HCT116 (cell line): ENCODE data around the gene DDR2. TPM values are rescaled to one million over a fixed set of nuclear protein-coding genes. Genes with fewer than 3 reads are reported as not detected.

ENCODE experiments used
- ATAC-seq: fragments of 200-7000 bp; cut with Tn5 transposase; 2 replicates; pipeline ENCODE4 v1.9.1; 2020; ENCODE audit warnings: mild to moderate bottlenecking, moderate library complexity
- BruUV-seq: library from RNA; stranded (reverse); fragments of 400-500 nt; replicated peaks from 2 replicates; lab custom pipeline; 2021; lab: Mats Ljungman, UMichigan
- CTCF ChIA-PET: fragments of 300-600 bp; sonication (Branson Sonifier 250); formaldehyde crosslinking; loops from one replicate; lab custom pipeline; 2021; ENCODE audit warnings: antibody characterized with exemption; lab: Charles Lee
- POLR2A ChIA-PET: fragments of 300-600, 350-600 bp; sonication (Branson Sonifier 250); formaldehyde crosslinking; loops from one replicate; lab custom pipeline; 2021; ENCODE audit warnings: antibody characterized with exemption; lab: Charles Lee
- RAD21 ChIA-PET, 2 experiments: fragments of 300-600 bp; sonication (Branson Sonifier 250); formaldehyde crosslinking; loops; one replicate each; lab custom pipeline; 2023; ENCODE audit warnings: low total read pairs in 2 of 2; ENCODE audit not compliant: uncharacterized antibody in 2 of 2, unreplicated experiment in 2 of 2, low non-redundant PET in 1 of 2; lab: Charles Lee
- DNase-seq: peaks from one replicate; pipeline ENCODE4 v3.0.0-alpha.2; 2010; ENCODE audit warnings: low read depth, low spot score
- H2AFZ ChIP-seq: fragments of 200-600 bp; shearing (Covaris generic), sonication (generic); 2 replicates; pipeline ENCODE4 v1.6.1; 2017; ENCODE audit warnings: low read depth, mixed run types, mixed read lengths, antibody characterized with exemption, low read length; ENCODE audit not compliant: poor library complexity, severe bottlenecking
- H3K27ac ChIP-seq: 2 replicates; pipeline ENCODE4 v1.5.1; 2012; ENCODE audit warnings: low read depth, low read length
- H3K27me3 ChIP-seq: fragments of 200-600 bp; sonication (generic); 2 replicates; pipeline ENCODE4 v1.6.1; 2016; ENCODE audit warnings: mixed run types, low read length, mixed read lengths; ENCODE audit not compliant: insufficient read depth
- H3K36me3 ChIP-seq, 2 experiments: fragments of 200-500 bp in 1 of 2; fragments of 200-600 bp in 1 of 2; sonication (Bioruptor generic) in 1 of 2; sonication (generic) in 1 of 2; 2 replicates each; pipeline versions ENCODE4 v1.5.1 to v1.6.1; 2014 to 2016; ENCODE audit warnings: low read length in 2 of 2, inconsistent platforms in 1 of 2, mixed read lengths in 1 of 2, mixed run types in 1 of 2; ENCODE audit not compliant: insufficient read depth in 2 of 2, control insufficient read depth in 1 of 2
- H3K4me1 ChIP-seq, 2 experiments: fragments of 200-600 bp in 1 of 2; sonication (generic) in 1 of 2; 2 replicates each; pipeline versions ENCODE4 v1.5.1 to v1.6.1; 2012 to 2017; ENCODE audit warnings: low read length in 2 of 2, inconsistent platforms in 1 of 2, mild to moderate bottlenecking in 1 of 2, mixed read lengths in 1 of 2, mixed run types in 1 of 2, moderate library complexity in 1 of 2; ENCODE audit not compliant: insufficient read depth in 2 of 2, control insufficient read depth in 1 of 2
- H3K4me2 ChIP-seq: fragments of 200-600 bp; sonication (generic); 2 replicates; pipeline ENCODE4 v1.6.1; 2017; ENCODE audit warnings: mixed run types, low read length, mixed read lengths
- H3K4me3 ChIP-seq, 2 experiments: fragments of 200-600 bp in 1 of 2; sonication (generic) in 1 of 2; replicated peaks in 1 of 2; 2 replicates each; pipeline ENCODE4 v1.5.1; 2011 to 2016; ENCODE audit warnings: low read length in 2 of 2, control low read depth in 1 of 2, low read depth in 1 of 2, mild to moderate bottlenecking in 1 of 2, mixed read lengths in 1 of 2, mixed run types in 1 of 2
- H3K79me2 ChIP-seq: fragments of 200-600 bp; sonication (generic); 2 replicates; pipeline ENCODE4 v1.6.1; 2017; ENCODE audit warnings: mild to moderate bottlenecking, mixed run types, low read length, moderate library complexity, mixed read lengths; ENCODE audit not compliant: insufficient read depth
- H3K9ac ChIP-seq: fragments of 200-600 bp; sonication (generic); 2 replicates; pipeline ENCODE4 v1.6.1; 2016; ENCODE audit warnings: low read length, mixed read lengths
- H3K9me2 ChIP-seq: fragments of 200-600 bp; sonication (generic), shearing (Covaris generic); 2 replicates; pipeline ENCODE4 v1.6.1; 2017; ENCODE audit warnings: mixed run types, mild to moderate bottlenecking, moderate library complexity; ENCODE audit not compliant: insufficient read depth
- H3K9me3 ChIP-seq, 2 experiments: fragments of 200-500 bp in 1 of 2; fragments of 200-600 bp in 1 of 2; sonication (Bioruptor generic) in 1 of 2; sonication (generic) in 1 of 2; 2 replicates each; pipeline ENCODE4 v1.6.1; 2014 to 2017; ENCODE audit warnings: low read length in 2 of 2, mixed read lengths in 2 of 2, inconsistent platforms in 1 of 2, low read depth in 1 of 2, mild to moderate bottlenecking in 1 of 2, mixed run types in 1 of 2, moderate library complexity in 1 of 2; ENCODE audit not compliant: control insufficient read depth in 1 of 2, insufficient read depth in 1 of 2
- H4K20me1 ChIP-seq: fragments of 200-600 bp; sonication (generic), shearing (Covaris generic); 2 replicates; pipeline ENCODE4 v1.6.1; 2017; ENCODE audit warnings: mixed run types, mild to moderate bottlenecking, moderate library complexity; ENCODE audit not compliant: insufficient read depth
- CTCF ChIP-seq, 3 experiments: fragments of 200-600 bp in 1 of 3; sonication (generic) in 1 of 3; IDR thresholded peaks in 2 of 3; conservative IDR thresholded peaks in 1 of 3; 2 replicates each; pipeline ENCODE4 v1.5.1; 2012 to 2017; ENCODE audit warnings: low read depth in 2 of 3, low read length in 2 of 3, antibody characterized with exemption in 1 of 3, borderline replicate concordance in 1 of 3, control low read depth in 1 of 3, mild to moderate bottlenecking in 1 of 3, mixed read lengths in 1 of 3, mixed run types in 1 of 3, moderate library complexity in 1 of 3; ENCODE audit not compliant: insufficient read depth in 1 of 3
- ELF1 ChIP-seq: IDR thresholded peaks from 2 replicates; pipeline ENCODE4 v1.6.1; 2012; ENCODE audit warnings: low read depth, borderline replicate concordance
- EZH2 ChIP-seq: fragments of 200-600 bp; sonication (generic); IDR thresholded peaks from 2 replicates; pipeline ENCODE4 v1.6.1; 2017; ENCODE audit warnings: antibody characterized with exemption, mixed run types
- RAD21 ChIP-seq: IDR thresholded peaks from 2 replicates; pipeline ENCODE4 v1.6.1; 2012; ENCODE audit warnings: low read depth, mild to moderate bottlenecking
- SP1 ChIP-seq: IDR thresholded peaks from 2 replicates; pipeline ENCODE4 v1.6.1; 2012; ENCODE audit warnings: low read depth
- ZBTB33 ChIP-seq: IDR thresholded peaks from 2 replicates; pipeline ENCODE4 v1.6.1; 2011; ENCODE audit warnings: mild to moderate bottlenecking, low read length, moderate library complexity; ENCODE audit not compliant: insufficient replicate concordance; ENCODE audit errors: extremely low read depth
- intact Hi-C: fragments of 100-400 bp; cut with micrococcal nuclease; formaldehyde crosslinking; loops from 2 replicates; pipeline ENCODE4 v1.10.0; 2022
- total RNA-seq: library from RNA; stranded (reverse); gene quantifications from one replicate; pipeline ENCODE4 v1.2.1, GENCODE V29; 2021; ENCODE audit not compliant: unreplicated experiment

DDR2 gene
- total RNA-seq, 1 experiment from 2014 or later, result 0.84 TPM

GRCh38 chr1:162645666-162646065, 13.4 kb downstream of the DDR2 start (continued):
- no peak for TF ChIP-seq ZBTB33
- no peak for TF ChIP-seq RAD21

GRCh38 chr1:162649583-162649982, 17.3 kb downstream of the DDR2 start:
- RAD21 ChIA-PET, result no interaction called here
- no peak for TF ChIP-seq SP1
- no peak for TF ChIP-seq EZH2
- no peak for TF ChIP-seq ELF1
- no peak for TF ChIP-seq CTCF (IDR thresholded peaks at IDR 0.05 in 2 of 3, conservative IDR thresholded peaks at IDR 0.05 in 1 of 3; ENCODE audit: borderline replicate concordance in 1 of 3, insufficient read depth in 1 of 3, low read depth in 2 of 3, low read length in 2 of 3)
- H4K20me1 ChIP-seq, result no peaks in the 10 kb centered on the region
- no peak overlapping the region for H3K4me2 ChIP-seq
- DNase-seq, result no peak
- no peak overlapping the region for H3K4me3 ChIP-seq
- POLR2A ChIA-PET, result no interaction called here
- no peaks in the 10 kb centered on the region for H3K4me1 ChIP-seq
- CTCF ChIA-PET, result no interaction called here
- BruUV-seq, result no TSS peak
- no peaks in the 10 kb centered on the region for H3K27me3 ChIP-seq
- no peaks in the 10 kb centered on the region for H3K9me2 ChIP-seq
- H3K9ac ChIP-seq, result no peak overlapping the region
- H3K27ac ChIP-seq, result no peak overlapping the region
- ATAC-seq, result no peak
- H3K9me3 ChIP-seq, result no peaks in the 10 kb centered on the region
- H2AFZ ChIP-seq, result no peak overlapping the region
- H3K36me3 ChIP-seq, result no peaks in the 10 kb centered on the region
- no peaks in the 10 kb centered on the region for H3K79me2 ChIP-seq
- intact Hi-C loops, result no loop called here
